HepG2 (cell line): ENCODE measurements around the gene CREB3. TPM values are rescaled to one million over a fixed set of nuclear protein-coding genes. Genes with fewer than 3 reads are reported as not detected.

Source experiments
- GATAD2A ChIP-seq: IDR thresholded peaks from 2 replicates; pipeline ENCODE4 v1.6.1; 2016
- HIVEP1 ChIP-seq: sonication (generic); formaldehyde crosslinking; IDR thresholded peaks from 2 replicates; pipeline ENCODE4 v1.4.0; 2020; ENCODE audit warnings: mild to moderate bottlenecking, missing genetic modification reagents
- JDP2 ChIP-seq: sonication (generic); formaldehyde crosslinking; IDR thresholded peaks from 2 replicates; pipeline ENCODE4 v1.8.1; 2022; ENCODE audit warnings: missing genetic modification reagents, borderline replicate concordance
- KAT8 ChIP-seq: IDR thresholded peaks from 2 replicates; pipeline ENCODE4 v1.6.1; 2016; ENCODE audit warnings: missing genetic modification reagents, missing compliant biosample characterization
- NAIF1 ChIP-seq: sonication (generic); formaldehyde crosslinking; IDR thresholded peaks from 2 replicates; pipeline ENCODE4 v1.5.0; 2020; ENCODE audit warnings: mild to moderate bottlenecking, missing genetic modification reagents, borderline replicate concordance
- NPAS2 ChIP-seq: sonication (generic); formaldehyde crosslinking; IDR thresholded peaks from 2 replicates; pipeline ENCODE4 v1.8.0; 2022; ENCODE audit warnings: mild to moderate bottlenecking, missing genetic modification reagents, borderline replicate concordance
- NR1H2 ChIP-seq: sonication (generic); formaldehyde crosslinking; IDR thresholded peaks from 2 replicates; pipeline ENCODE4 v1.8.1; 2022; ENCODE audit warnings: low read depth, missing genetic modification reagents, borderline replicate concordance
- RBAK ChIP-seq: sonication (generic); formaldehyde crosslinking; IDR thresholded peaks from 2 replicates; pipeline ENCODE4 v1.5.1; 2020; ENCODE audit warnings: mild to moderate bottlenecking, missing genetic modification reagents
- RXRB ChIP-seq: IDR thresholded peaks from 2 replicates; pipeline ENCODE4 v1.6.1; 2016; ENCODE audit warnings: borderline replicate concordance, missing genetic modification reagents, missing compliant biosample characterization
- ZNF20 ChIP-seq: sonication (generic); formaldehyde crosslinking; IDR thresholded peaks from 2 replicates; pipeline ENCODE4 v1.4.0; 2020; ENCODE audit warnings: mild to moderate bottlenecking, moderate library complexity, missing genetic modification reagents
- ZNF407 ChIP-seq: sonication (generic); formaldehyde crosslinking; IDR thresholded peaks from one replicate; pipeline ENCODE4 v1.5.1; 2020; ENCODE audit warnings: mild to moderate bottlenecking, missing genetic modification reagents; ENCODE audit errors: not compliant biosample characterization
- ZNF432 ChIP-seq: sonication (generic); formaldehyde crosslinking; IDR thresholded peaks from 2 replicates; pipeline ENCODE4 v1.5.0; 2020; ENCODE audit warnings: missing genetic modification reagents, mild to moderate bottlenecking, borderline replicate concordance
- ZNF567 ChIP-seq: sonication (generic); formaldehyde crosslinking; IDR thresholded peaks from 2 replicates; pipeline ENCODE4 v1.8.1; 2023; ENCODE audit warnings: mild to moderate bottlenecking, missing genetic modification reagents, borderline replicate concordance
- ZSCAN12 ChIP-seq: sonication (generic); formaldehyde crosslinking; IDR thresholded peaks from 2 replicates; pipeline ENCODE4 v1.9.0; 2021; ENCODE audit warnings: mild to moderate bottlenecking, missing genetic modification reagents
- polyA plus RNA-seq, 8 experiments: library from polyadenylated mRNA; depleted of rRNA in 3 of 8; stranded (reverse) in 7 of 8; unstranded in 1 of 8; fragments of >200 nt; fragmentation: Illumina TruSeq in 4 of 8; extraction: Trizol in 4 of 8; gene quantifications; 2 replicates each; pipeline versions ENCODE4 v1.2.1 to v1.2.3, GENCODE V29; 2011 to 2016; ENCODE audit warnings: low read depth in 4 of 8, missing spikeins in 1 of 8, mixed read lengths in 1 of 8; ENCODE audit not compliant: insufficient read depth in 1 of 8
- total RNA-seq, 5 experiments: library from RNA; depleted of rRNA; stranded (reverse); fragments of >200 nt; fragmentation: Illumina TruSeq; extraction: Trizol; gene quantifications; 2 replicates each; pipeline ENCODE4 v1.2.3, GENCODE V29; 2016; ENCODE audit warnings: low read depth in 1 of 5
- TF ChIP-seq, protein P1 (sequence below): sonication (generic); formaldehyde crosslinking; IDR thresholded peaks from 2 replicates; pipeline ENCODE4 v1.8.1; 2023; ENCODE audit warnings: mild to moderate bottlenecking, moderate library complexity, missing genetic modification reagents

Gene CREB3
- total and polyA plus RNA-seq, 2 of the 13 experiments (the other 11 are each of a cell fraction or from before 2014, with no cell fraction given): 11.1 to 34.2 TPM

- TF ChIP-seq ZNF407 (CRISPR knock-in tag) (no peak), GATAD2A (CRISPR knock-in tag) (0 out of 2 replicates have a peak, but pooled peaks have one; percentile 17), ZNF20 (no peak), NR1H2 (CRISPR knock-in tag) (no peak), JDP2 (no peak), HIVEP1 (no peak), NPAS2 (CRISPR knock-in tag) (no peak), RXRB (CRISPR knock-in tag) (peak; percentile 22; the same call in 1 of the 2 replicates), ZSCAN12 (CRISPR knock-in tag) (no peak), ZNF567 (CRISPR knock-in tag) (no peak), RBAK (CRISPR knock-in tag) (no peak), NAIF1 (CRISPR knock-in tag) (no peak), ZNF432 (CRISPR knock-in tag) (no peak), KAT8 (CRISPR knock-in tag) (no peak)
- TF ChIP-seq, protein P1, sequence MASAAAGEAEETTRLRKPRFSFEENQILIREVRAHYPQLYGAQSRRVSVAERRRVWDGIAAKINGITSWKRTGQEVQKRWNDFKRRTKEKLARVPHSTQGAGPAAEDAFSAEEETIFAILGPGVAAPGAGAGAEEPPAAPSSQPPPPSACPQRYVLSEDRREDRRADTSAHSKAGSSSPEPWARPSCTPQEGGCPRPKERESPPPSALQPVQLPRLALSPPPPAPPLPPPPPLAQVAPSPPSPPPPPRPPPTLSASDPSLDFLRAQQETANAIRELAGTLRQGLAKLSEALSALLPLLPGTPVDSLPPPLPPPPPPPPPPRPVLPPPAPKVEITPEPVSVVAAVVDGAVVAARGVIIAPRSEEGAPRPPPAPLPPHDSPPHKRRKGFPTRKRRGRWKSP (CRISPR knock-in tag): no peak
- TF ChIP-seq, all 625 proteins: peak for 28
These were observed 35.8 kb upstream of the CREB3 start (continued) for GRCh38 chr9:35696520-35697215.
